HEK293 (cell line): Measurements from ENCODE around the gene MYH6.

Experiments used
- SP2 ChIP-seq: fragments of 450-650 bp; formaldehyde crosslinking; IDR thresholded peaks from 2 replicates; pipeline ENCODE4 v1.5.1; 2016; ENCODE audit warnings: missing biosample characterization, missing genetic modification characterization
- YY1 ChIP-seq: fragments of 450-650 bp; formaldehyde crosslinking; IDR thresholded peaks from 2 replicates; pipeline ENCODE4 v1.5.1; 2018; ENCODE audit warnings: missing biosample characterization, missing genetic modification characterization
- ZBTB20 ChIP-seq: fragments of 450-650 bp; formaldehyde crosslinking; IDR thresholded peaks from 2 replicates; pipeline ENCODE4 v1.5.1; 2016; ENCODE audit warnings: missing biosample characterization, missing genetic modification characterization
- ZNF140 ChIP-seq: fragments of 450-650 bp; formaldehyde crosslinking; IDR thresholded peaks from 2 replicates; pipeline ENCODE4 v1.5.1; 2016; ENCODE audit warnings: missing biosample characterization, missing genetic modification characterization
- TF ChIP-seq, protein P1 (sequence below): fragments of 450-650 bp; formaldehyde crosslinking; IDR thresholded peaks from 2 replicates; pipeline ENCODE4 v1.5.1; 2016; ENCODE audit warnings: missing biosample characterization, missing genetic modification characterization
- TF ChIP-seq, protein P2 (sequence below): fragments of 450-650 bp; formaldehyde crosslinking; IDR thresholded peaks from 2 replicates; pipeline ENCODE4 v1.5.1; 2016; ENCODE audit warnings: missing biosample characterization, missing genetic modification characterization, borderline replicate concordance
- TF ChIP-seq, protein P3 (sequence below): fragments of 450-650 bp; formaldehyde crosslinking; IDR thresholded peaks from 2 replicates; pipeline ENCODE4 v1.5.1; 2017; ENCODE audit warnings: missing biosample characterization, missing genetic modification characterization
- TF ChIP-seq, protein P4 (sequence below): fragments of 450-650 bp; formaldehyde crosslinking; IDR thresholded peaks from 2 replicates; pipeline ENCODE4 v1.5.1; 2016; ENCODE audit warnings: missing biosample characterization, missing genetic modification characterization
- TF ChIP-seq, protein P5 (sequence below): fragments of 450-650 bp; formaldehyde crosslinking; conservative IDR thresholded peaks from 2 replicates; pipeline ENCODE4 v1.5.1; 2016; ENCODE audit warnings: low read depth, missing biosample characterization, missing genetic modification characterization
- TF ChIP-seq, protein P6 (sequence below): fragments of 450-650 bp; formaldehyde crosslinking; IDR thresholded peaks from 2 replicates; pipeline ENCODE4 v1.5.1; 2017; ENCODE audit warnings: missing biosample characterization, mild to moderate bottlenecking, missing genetic modification characterization, moderate library complexity
- TF ChIP-seq, protein P7 (sequence below): fragments of 450-650 bp; formaldehyde crosslinking; IDR thresholded peaks from 2 replicates; pipeline ENCODE4 v1.5.1; 2016; ENCODE audit warnings: missing biosample characterization, missing genetic modification characterization, low read depth

DNA sequence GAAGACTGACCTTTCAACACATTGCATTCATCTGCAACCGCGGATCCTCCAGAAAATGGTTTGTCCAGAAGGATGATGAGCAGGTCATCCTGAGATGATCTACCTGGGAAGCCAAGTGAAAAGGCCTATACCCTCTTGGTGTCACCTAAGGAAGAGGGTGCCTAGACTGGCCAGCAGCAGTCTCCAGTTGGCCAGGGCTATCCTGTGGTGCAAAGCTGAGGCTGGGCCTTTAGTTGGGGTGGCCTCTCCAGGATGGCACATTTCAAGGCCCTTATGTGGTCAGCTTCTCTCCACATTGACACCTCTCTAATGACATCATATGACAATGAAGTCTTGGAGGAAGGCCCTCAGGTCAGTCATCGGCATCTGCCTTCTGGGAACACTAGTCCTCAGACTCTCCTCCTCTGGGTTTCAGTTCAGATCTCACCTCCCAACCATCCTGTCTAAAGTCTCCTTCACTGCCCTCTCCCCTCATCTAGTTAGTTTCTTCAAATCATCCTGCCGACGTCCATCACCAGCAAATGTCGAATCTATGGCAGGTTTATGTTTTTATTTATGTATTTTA is 52.1 kb downstream of the MYH6 start:
- TF ChIP-seq ZNF140 = no peak
- TF ChIP-seq, protein P1, sequence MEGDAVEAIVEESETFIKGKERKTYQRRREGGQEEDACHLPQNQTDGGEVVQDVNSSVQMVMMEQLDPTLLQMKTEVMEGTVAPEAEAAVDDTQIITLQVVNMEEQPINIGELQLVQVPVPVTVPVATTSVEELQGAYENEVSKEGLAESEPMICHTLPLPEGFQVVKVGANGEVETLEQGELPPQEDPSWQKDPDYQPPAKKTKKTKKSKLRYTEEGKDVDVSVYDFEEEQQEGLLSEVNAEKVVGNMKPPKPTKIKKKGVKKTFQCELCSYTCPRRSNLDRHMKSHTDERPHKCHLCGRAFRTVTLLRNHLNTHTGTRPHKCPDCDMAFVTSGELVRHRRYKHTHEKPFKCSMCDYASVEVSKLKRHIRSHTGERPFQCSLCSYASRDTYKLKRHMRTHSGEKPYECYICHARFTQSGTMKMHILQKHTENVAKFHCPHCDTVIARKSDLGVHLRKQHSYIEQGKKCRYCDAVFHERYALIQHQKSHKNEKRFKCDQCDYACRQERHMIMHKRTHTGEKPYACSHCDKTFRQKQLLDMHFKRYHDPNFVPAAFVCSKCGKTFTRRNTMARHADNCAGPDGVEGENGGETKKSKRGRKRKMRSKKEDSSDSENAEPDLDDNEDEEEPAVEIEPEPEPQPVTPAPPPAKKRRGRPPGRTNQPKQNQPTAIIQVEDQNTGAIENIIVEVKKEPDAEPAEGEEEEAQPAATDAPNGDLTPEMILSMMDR (tag by site-specific recombination) = no peak
- TF ChIP-seq, protein P2, sequence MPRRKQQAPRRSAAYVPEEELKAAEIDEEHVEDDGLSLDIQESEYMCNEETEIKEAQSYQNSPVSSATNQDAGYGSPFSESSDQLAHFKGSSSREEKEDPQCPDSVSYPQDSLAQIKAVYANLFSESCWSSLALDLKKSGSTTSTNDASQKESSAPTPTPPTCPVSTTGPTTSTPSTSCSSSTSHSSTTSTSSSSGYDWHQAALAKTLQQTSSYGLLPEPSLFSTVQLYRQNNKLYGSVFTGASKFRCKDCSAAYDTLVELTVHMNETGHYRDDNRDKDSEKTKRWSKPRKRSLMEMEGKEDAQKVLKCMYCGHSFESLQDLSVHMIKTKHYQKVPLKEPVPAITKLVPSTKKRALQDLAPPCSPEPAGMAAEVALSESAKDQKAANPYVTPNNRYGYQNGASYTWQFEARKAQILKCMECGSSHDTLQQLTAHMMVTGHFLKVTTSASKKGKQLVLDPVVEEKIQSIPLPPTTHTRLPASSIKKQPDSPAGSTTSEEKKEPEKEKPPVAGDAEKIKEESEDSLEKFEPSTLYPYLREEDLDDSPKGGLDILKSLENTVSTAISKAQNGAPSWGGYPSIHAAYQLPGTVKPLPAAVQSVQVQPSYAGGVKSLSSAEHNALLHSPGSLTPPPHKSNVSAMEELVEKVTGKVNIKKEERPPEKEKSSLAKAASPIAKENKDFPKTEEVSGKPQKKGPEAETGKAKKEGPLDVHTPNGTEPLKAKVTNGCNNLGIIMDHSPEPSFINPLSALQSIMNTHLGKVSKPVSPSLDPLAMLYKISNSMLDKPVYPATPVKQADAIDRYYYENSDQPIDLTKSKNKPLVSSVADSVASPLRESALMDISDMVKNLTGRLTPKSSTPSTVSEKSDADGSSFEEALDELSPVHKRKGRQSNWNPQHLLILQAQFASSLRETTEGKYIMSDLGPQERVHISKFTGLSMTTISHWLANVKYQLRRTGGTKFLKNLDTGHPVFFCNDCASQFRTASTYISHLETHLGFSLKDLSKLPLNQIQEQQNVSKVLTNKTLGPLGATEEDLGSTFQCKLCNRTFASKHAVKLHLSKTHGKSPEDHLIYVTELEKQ = no peak
- TF ChIP-seq, protein P3, sequence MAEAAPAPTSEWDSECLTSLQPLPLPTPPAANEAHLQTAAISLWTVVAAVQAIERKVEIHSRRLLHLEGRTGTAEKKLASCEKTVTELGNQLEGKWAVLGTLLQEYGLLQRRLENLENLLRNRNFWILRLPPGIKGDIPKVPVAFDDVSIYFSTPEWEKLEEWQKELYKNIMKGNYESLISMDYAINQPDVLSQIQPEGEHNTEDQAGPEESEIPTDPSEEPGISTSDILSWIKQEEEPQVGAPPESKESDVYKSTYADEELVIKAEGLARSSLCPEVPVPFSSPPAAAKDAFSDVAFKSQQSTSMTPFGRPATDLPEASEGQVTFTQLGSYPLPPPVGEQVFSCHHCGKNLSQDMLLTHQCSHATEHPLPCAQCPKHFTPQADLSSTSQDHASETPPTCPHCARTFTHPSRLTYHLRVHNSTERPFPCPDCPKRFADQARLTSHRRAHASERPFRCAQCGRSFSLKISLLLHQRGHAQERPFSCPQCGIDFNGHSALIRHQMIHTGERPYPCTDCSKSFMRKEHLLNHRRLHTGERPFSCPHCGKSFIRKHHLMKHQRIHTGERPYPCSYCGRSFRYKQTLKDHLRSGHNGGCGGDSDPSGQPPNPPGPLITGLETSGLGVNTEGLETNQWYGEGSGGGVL (tag by site-specific recombination) = no peak
- TF ChIP-seq, protein P4, sequence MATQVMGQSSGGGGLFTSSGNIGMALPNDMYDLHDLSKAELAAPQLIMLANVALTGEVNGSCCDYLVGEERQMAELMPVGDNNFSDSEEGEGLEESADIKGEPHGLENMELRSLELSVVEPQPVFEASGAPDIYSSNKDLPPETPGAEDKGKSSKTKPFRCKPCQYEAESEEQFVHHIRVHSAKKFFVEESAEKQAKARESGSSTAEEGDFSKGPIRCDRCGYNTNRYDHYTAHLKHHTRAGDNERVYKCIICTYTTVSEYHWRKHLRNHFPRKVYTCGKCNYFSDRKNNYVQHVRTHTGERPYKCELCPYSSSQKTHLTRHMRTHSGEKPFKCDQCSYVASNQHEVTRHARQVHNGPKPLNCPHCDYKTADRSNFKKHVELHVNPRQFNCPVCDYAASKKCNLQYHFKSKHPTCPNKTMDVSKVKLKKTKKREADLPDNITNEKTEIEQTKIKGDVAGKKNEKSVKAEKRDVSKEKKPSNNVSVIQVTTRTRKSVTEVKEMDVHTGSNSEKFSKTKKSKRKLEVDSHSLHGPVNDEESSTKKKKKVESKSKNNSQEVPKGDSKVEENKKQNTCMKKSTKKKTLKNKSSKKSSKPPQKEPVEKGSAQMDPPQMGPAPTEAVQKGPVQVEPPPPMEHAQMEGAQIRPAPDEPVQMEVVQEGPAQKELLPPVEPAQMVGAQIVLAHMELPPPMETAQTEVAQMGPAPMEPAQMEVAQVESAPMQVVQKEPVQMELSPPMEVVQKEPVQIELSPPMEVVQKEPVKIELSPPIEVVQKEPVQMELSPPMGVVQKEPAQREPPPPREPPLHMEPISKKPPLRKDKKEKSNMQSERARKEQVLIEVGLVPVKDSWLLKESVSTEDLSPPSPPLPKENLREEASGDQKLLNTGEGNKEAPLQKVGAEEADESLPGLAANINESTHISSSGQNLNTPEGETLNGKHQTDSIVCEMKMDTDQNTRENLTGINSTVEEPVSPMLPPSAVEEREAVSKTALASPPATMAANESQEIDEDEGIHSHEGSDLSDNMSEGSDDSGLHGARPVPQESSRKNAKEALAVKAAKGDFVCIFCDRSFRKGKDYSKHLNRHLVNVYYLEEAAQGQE (tag by site-specific recombination) = no peak
- TF ChIP-seq, protein P5, sequence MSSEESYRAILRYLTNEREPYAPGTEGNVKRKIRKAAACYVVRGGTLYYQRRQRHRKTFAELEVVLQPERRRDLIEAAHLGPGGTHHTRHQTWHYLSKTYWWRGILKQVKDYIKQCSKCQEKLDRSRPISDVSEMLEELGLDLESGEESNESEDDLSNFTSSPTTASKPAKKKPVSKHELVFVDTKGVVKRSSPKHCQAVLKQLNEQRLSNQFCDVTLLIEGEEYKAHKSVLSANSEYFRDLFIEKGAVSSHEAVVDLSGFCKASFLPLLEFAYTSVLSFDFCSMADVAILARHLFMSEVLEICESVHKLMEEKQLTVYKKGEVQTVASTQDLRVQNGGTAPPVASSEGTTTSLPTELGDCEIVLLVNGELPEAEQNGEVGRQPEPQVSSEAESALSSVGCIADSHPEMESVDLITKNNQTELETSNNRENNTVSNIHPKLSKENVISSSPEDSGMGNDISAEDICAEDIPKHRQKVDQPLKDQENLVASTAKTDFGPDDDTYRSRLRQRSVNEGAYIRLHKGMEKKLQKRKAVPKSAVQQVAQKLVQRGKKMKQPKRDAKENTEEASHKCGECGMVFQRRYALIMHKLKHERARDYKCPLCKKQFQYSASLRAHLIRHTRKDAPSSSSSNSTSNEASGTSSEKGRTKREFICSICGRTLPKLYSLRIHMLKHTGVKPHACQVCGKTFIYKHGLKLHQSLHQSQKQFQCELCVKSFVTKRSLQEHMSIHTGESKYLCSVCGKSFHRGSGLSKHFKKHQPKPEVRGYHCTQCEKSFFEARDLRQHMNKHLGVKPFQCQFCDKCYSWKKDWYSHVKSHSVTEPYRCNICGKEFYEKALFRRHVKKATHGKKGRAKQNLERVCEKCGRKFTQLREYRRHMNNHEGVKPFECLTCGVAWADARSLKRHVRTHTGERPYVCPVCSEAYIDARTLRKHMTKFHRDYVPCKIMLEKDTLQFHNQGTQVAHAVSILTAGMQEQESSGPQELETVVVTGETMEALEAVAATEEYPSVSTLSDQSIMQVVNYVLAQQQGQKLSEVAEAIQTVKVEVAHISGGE (tag by site-specific recombination) = no peak
- TF ChIP-seq, protein P6, sequence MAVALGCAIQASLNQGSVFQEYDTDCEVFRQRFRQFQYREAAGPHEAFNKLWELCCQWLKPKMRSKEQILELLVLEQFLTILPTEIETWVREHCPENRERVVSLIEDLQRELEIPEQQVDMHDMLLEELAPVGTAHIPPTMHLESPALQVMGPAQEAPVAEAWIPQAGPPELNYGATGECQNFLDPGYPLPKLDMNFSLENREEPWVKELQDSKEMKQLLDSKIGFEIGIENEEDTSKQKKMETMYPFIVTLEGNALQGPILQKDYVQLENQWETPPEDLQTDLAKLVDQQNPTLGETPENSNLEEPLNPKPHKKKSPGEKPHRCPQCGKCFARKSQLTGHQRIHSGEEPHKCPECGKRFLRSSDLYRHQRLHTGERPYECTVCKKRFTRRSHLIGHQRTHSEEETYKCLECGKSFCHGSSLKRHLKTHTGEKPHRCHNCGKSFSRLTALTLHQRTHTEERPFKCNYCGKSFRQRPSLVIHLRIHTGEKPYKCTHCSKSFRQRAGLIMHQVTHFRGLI = no peak
- TF ChIP-seq SP2 = no peak
- TF ChIP-seq, protein P7, sequence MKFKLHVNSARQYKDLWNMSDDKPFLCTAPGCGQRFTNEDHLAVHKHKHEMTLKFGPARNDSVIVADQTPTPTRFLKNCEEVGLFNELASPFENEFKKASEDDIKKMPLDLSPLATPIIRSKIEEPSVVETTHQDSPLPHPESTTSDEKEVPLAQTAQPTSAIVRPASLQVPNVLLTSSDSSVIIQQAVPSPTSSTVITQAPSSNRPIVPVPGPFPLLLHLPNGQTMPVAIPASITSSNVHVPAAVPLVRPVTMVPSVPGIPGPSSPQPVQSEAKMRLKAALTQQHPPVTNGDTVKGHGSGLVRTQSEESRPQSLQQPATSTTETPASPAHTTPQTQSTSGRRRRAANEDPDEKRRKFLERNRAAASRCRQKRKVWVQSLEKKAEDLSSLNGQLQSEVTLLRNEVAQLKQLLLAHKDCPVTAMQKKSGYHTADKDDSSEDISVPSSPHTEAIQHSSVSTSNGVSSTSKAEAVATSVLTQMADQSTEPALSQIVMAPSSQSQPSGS (tag by site-specific recombination) = no peak
- TF ChIP-seq ZBTB20 (tag by site-specific recombination) = no peak
- TF ChIP-seq YY1 (tag by site-specific recombination) = no peak
